Astrocyte (in vitro differentiated cells and primary cell): ENCODE data around the gene NTM.

Experiments
- CTCF ChIP-seq: IDR thresholded peaks from 2 replicates; pipeline ENCODE4 v1.5.1; 2011; ENCODE audit warnings: low read depth, mild to moderate bottlenecking, inconsistent platforms, low read length, moderate library complexity; ENCODE audit not compliant: insufficient read depth
- EZH2 ChIP-seq: IDR thresholded peaks from 2 replicates; pipeline ENCODE4 v1.6.1; 2012; ENCODE audit warnings: mild to moderate bottlenecking, low read length, inconsistent platforms; ENCODE audit not compliant: insufficient read depth

- TF ChIP-seq CTCF (no peak), EZH2 (no peak)
These were observed 238.9 kb downstream of the NTM start for GRCh38 chr11:131609337-131609736.
